Measurements from ENCODE around the gene LGALS7.

The LGALS7 gene

DNA sequence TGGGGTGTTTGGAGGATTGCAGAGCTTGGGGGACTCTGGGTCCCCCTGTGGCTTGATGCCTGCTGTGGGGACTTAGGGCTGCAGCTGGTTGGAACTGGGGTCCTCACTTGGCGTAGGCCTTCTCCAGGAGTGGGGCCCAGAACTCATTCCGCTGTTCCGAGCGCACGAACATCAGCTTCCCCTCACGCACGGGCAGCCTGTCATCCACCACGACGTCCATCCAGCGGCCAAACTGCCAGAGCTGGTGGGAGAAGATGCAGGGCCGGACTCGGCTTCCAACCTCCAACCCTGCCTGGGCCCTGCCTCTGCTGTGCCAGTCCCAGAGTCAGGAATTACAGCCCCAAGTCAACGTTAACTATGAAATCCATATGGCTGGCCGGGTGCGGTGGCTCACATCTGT lies 31.6 kb downstream of the LGALS7 start:
- TF ChIP-seq, protein P1, sequence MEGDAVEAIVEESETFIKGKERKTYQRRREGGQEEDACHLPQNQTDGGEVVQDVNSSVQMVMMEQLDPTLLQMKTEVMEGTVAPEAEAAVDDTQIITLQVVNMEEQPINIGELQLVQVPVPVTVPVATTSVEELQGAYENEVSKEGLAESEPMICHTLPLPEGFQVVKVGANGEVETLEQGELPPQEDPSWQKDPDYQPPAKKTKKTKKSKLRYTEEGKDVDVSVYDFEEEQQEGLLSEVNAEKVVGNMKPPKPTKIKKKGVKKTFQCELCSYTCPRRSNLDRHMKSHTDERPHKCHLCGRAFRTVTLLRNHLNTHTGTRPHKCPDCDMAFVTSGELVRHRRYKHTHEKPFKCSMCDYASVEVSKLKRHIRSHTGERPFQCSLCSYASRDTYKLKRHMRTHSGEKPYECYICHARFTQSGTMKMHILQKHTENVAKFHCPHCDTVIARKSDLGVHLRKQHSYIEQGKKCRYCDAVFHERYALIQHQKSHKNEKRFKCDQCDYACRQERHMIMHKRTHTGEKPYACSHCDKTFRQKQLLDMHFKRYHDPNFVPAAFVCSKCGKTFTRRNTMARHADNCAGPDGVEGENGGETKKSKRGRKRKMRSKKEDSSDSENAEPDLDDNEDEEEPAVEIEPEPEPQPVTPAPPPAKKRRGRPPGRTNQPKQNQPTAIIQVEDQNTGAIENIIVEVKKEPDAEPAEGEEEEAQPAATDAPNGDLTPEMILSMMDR (IDR thresholded peaks at IDR 0.05; ENCODE audit: low read length): no peak
- TF ChIP-seq EZH2 (IDR thresholded peaks at IDR 0.05; ENCODE audit: borderline replicate concordance, low read length): no peak
- Histone ChIP-seq H3K4me2 (ENCODE audit: low read length) (no peak overlapping the region), H2AFZ (ENCODE audit: low read length) (no peak overlapping the region), H3K36me3 (ENCODE audit: insufficient read depth, low read length) (no peaks in the 10 kb centered on the region), H3K27me3 (ENCODE audit: insufficient read depth, low read length) (no peaks in the 10 kb centered on the region), H3K4me1 (ENCODE audit: insufficient read depth, low read length, severe bottlenecking) (peaks cover under 1% of the 10 kb centered on the region), H3F3A (ENCODE audit: insufficient read depth, low read length) (no peaks in the 10 kb centered on the region), H3K4me3 (ENCODE audit: low read depth, low read length, poor library complexity, severe bottlenecking) (no peak overlapping the region), H4K20me1 (ENCODE audit: insufficient read depth, low read length) (no peaks in the 10 kb centered on the region), H3K27ac (ENCODE audit: low read depth, low read length, poor library complexity, severe bottlenecking) (no peak overlapping the region), H3K79me2 (ENCODE audit: insufficient read depth, low read length) (no peaks in the 10 kb centered on the region), H3K9me3 (ENCODE audit: low read length) (no peaks in the 10 kb centered on the region), H3K9ac (ENCODE audit: low read length) (no peak overlapping the region), H3K9me2 (ENCODE audit: low read depth, low read length) (no peaks in the 10 kb centered on the region)

DNA sequence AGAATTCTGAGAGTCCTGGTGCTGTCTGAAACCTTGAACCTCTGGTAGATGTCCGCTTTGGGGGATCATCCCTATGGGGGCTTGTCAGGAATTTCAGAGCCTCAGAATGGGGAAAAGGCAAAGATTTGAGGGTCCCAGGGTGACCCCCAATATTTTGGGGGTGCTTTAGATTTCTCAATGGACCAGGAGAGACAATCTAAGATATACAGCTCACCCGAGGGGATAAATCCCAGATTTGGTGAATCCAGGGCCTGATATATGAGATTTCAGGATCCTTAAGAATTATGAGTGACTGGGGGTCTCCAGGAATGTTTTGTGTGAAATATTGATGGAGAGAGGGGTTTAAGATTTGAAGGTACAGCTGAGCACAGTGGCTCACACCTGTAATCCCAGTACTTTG lies 32.4 kb downstream of the LGALS7 start:
- Histone ChIP-seq H3K36me3 (ENCODE audit: insufficient read depth, low read length) (no peaks in the 10 kb centered on the region), H3K4me2 (ENCODE audit: low read length) (no peak overlapping the region), H3K27ac (ENCODE audit: low read depth, low read length, poor library complexity, severe bottlenecking) (no peak overlapping the region), H3K9ac (ENCODE audit: low read length) (no peak overlapping the region), H4K20me1 (ENCODE audit: insufficient read depth, low read length) (no peaks in the 10 kb centered on the region), H3K9me3 (ENCODE audit: low read length) (no peaks in the 10 kb centered on the region), H3K4me3 (ENCODE audit: low read depth, low read length, poor library complexity, severe bottlenecking) (no peak overlapping the region), H2AFZ (ENCODE audit: low read length) (no peak overlapping the region), H3K79me2 (ENCODE audit: insufficient read depth, low read length) (no peaks in the 10 kb centered on the region), H3F3A (ENCODE audit: insufficient read depth, low read length) (no peaks in the 10 kb centered on the region), H3K4me1 (ENCODE audit: insufficient read depth, low read length, severe bottlenecking) (peaks cover 8% of the 10 kb centered on the region), H3K9me2 (ENCODE audit: low read depth, low read length) (no peaks in the 10 kb centered on the region), H3K27me3 (ENCODE audit: insufficient read depth, low read length) (no peaks in the 10 kb centered on the region)
- TF ChIP-seq EZH2 (IDR thresholded peaks at IDR 0.05; ENCODE audit: borderline replicate concordance, low read length): no peak
- TF ChIP-seq, protein P1 (IDR thresholded peaks at IDR 0.05; ENCODE audit: low read length): no peak

DNA sequence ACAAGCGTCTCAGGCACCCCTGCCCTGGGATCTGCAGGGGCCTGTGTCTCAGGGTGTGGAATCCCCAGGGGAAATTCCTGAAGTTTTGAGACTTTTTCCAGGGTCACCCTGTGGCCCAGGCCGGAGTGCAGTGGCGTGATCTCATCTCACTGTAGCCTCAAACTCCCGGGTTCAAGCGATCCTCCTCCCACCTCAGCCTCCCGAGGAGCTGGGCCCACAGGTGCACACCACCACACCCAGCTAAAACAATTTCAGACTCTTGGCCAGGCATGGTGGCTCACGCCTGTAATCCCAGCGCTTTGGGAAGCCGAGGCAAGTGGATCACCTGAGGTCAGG lies 33.1 kb downstream of the LGALS7 start:
- H3K4me1 ChIP-seq (ENCODE audit: insufficient read depth, low read length, severe bottlenecking): peaks cover 11% of the 10 kb centered on the region
- no peak overlapping the region for H3K4me2 ChIP-seq (ENCODE audit: low read length)
- no peaks in the 10 kb centered on the region for H4K20me1 ChIP-seq (ENCODE audit: insufficient read depth, low read length)
- no peaks in the 10 kb centered on the region for H3F3A ChIP-seq (ENCODE audit: insufficient read depth, low read length)
- no peak overlapping the region for H3K27ac ChIP-seq (ENCODE audit: low read depth, low read length, poor library complexity, severe bottlenecking)
- H3K9me3 ChIP-seq (ENCODE audit: low read length): no peaks in the 10 kb centered on the region
- H3K4me3 ChIP-seq (ENCODE audit: low read depth, low read length, poor library complexity, severe bottlenecking): no peak overlapping the region
- H3K27me3 ChIP-seq (ENCODE audit: insufficient read depth, low read length): no peaks in the 10 kb centered on the region
- TF ChIP-seq EZH2 (IDR thresholded peaks at IDR 0.05; ENCODE audit: borderline replicate concordance, low read length): no peak
- TF ChIP-seq, protein P1 (IDR thresholded peaks at IDR 0.05; ENCODE audit: low read length): no peak
- no peaks in the 10 kb centered on the region for H3K36me3 ChIP-seq (ENCODE audit: insufficient read depth, low read length)
- H2AFZ ChIP-seq (ENCODE audit: low read length): no peak overlapping the region
- no peaks in the 10 kb centered on the region for H3K79me2 ChIP-seq (ENCODE audit: insufficient read depth, low read length)
- H3K9me2 ChIP-seq (ENCODE audit: low read depth, low read length): no peaks in the 10 kb centered on the region
- no peak overlapping the region for H3K9ac ChIP-seq (ENCODE audit: low read length)

Data from OCI-LY1 (cell line).